Right lobe of liver (tissue), 6 donors: ENCODE data around the gene ZBTB2. TPM values are rescaled to one million over a fixed set of nuclear protein-coding genes. Genes with fewer than 3 reads are reported as not detected.
"Not testable (repeated sequence)": the region's sequence is repeated elsewhere in the genome, so short reads cannot be mapped to it uniquely, and the experiment has no call there.

ENCODE experiments used
- ATAC-seq, 4 donors: fragments of 200-7000 bp; cut with Tn5 transposase; one replicate each; pipeline ENCODE4 v1.9.1; 2020; ENCODE audit warnings: mild to moderate bottlenecking in 4 of 4, moderate library complexity in 4 of 4
- DNase-seq, 3 donors: peaks; one replicate each; pipeline ENCODE4 v3.0.0-alpha.2; 2020
- H3K27ac ChIP-seq, 3 donors: fragments of 200-600 bp; one replicate each; pipeline ENCODE4 v1.8.0; 2022
- H3K27me3 ChIP-seq, 2 donors: fragments of 200-600 bp; one replicate each; pipeline ENCODE4 v1.8.0; 2022
- H3K36me3 ChIP-seq, 4 donors: fragments of 200-600 bp; sonication (generic) in 1 of 4; one replicate each; pipeline versions ENCODE4 v1.5.1 to v1.8.0; 2017 to 2022; ENCODE audit warnings: control low read depth in 1 of 4
- H3K4me1 ChIP-seq, 4 donors: fragments of 200-600 bp; sonication (generic) in 1 of 4; one replicate each; pipeline versions ENCODE4 v1.5.1 to v1.8.0; 2017 to 2022; ENCODE audit warnings: control low read depth in 1 of 4
- H3K4me3 ChIP-seq, 3 donors: fragments of 200-600 bp; one replicate each; pipeline ENCODE4 v1.8.0; 2022
- H3K9me3 ChIP-seq, 4 donors: fragments of 200-600 bp; sonication (generic) in 1 of 4; one replicate each; pipeline versions ENCODE4 v1.5.1 to v1.8.0; 2017 to 2022; ENCODE audit warnings: control low read depth in 1 of 4
- CTCF ChIP-seq, 4 donors: fragments of 200-600 bp in 3 of 4; fragments of 450-650 bp in 1 of 4; IDR thresholded peaks; one replicate each; pipeline versions ENCODE4 v1.5.1 to v1.8.0; 2016 to 2022; ENCODE audit warnings: antibody characterized with exemption in 4 of 4, mild to moderate bottlenecking in 2 of 4
- POLR2A ChIP-seq: fragments of 450-650 bp; IDR thresholded peaks from one replicate; pipeline ENCODE4 v1.6.1; 2017; ENCODE audit warnings: antibody characterized with exemption, mild to moderate bottlenecking
- WGBS: methylation state at CpG from one replicate; pipeline ENCODE4 v1.1.6; 2018; ENCODE audit warnings: low coverage, low lambda C conversion rate; ENCODE audit not compliant: insufficient coverage; ENCODE audit errors: missing lambda C conversion rate; 5-methylcytosine and 5-hydroxymethylcytosine counted together
- intact Hi-C, 2 donors: fragments of 100-400 bp; cut with DNase I; formaldehyde crosslinking; loops; one replicate each; pipeline versions ENCODE4 v1.11.2 to v1.14.1; 2022
- small RNA-seq, 2 experiments: library from RNA; depleted of rRNA; stranded (forward); fragments of <200 nt; gene quantifications; one replicate each; pipeline ENCODE3, GENCODE V24; 2016
- total RNA-seq, 6 experiments: library from RNA; depleted of rRNA in 2 of 6; stranded (reverse); fragments of >200 nt in 2 of 6; fragmentation: NEBNext Ultra II Directional in 3 of 6; extraction: Animal tissue kit (Norgen Biotek cat#: 25700) in 3 of 6; gene quantifications; one replicate each; pipeline versions ENCODE4 v1.1.0 to v1.2.4, GENCODE V29; 2016 to 2023
- donor health status: DM: no; HTN: yes; CAD: no.
- donor health status: DM: no; HTN: no; CAD: no.
- donor health status: DM: no; HTN: no; CAD: no.
- donor health status: DM: no; HTN: yes; CAD: no.
- donor health status: DM: no; HTN: yes; CAD: no.

The ZBTB2 gene
- total RNA-seq, 6 experiments from 2014 or later, result 3.2 to 6.0 (median 4.5) TPM

- no peaks in the 10 kb centered on the region for H3K4me1 ChIP-seq
- 79% methylated on average over 2 of the region's 2 CpGs for WGBS
- H3K4me3 ChIP-seq, result no peak overlapping the region
- intact Hi-C loops, result no loop called here
- H3K27me3 ChIP-seq, result no peaks in the 10 kb centered on the region
- H3K36me3 ChIP-seq, result no peaks in the 10 kb centered on the region
- H3K27ac ChIP-seq, result no peak overlapping the region
- no peak for TF ChIP-seq POLR2A
- no peak for TF ChIP-seq CTCF (IDR thresholded peaks at IDR 0.05)
- H3K9me3 ChIP-seq, result no peaks in the 10 kb centered on the region
- ATAC-seq (peak in 2 of 4 donors; percentile 26 to 39), DNase-seq (no peak)
These were observed 74.0 kb downstream of the ZBTB2 start for GRCh38 chr6:151317103-151317994.

- H3K27me3 ChIP-seq, ATAC-seq, H3K4me3 ChIP-seq, H3K36me3 ChIP-seq, H3K4me1 ChIP-seq, H3K27ac ChIP-seq, intact Hi-C loops, H3K9me3 ChIP-seq, DNase-seq: not testable (repeated sequence)
- 58% methylated on average over 3 of the region's 3 CpGs for WGBS
These were observed 75.7 kb downstream of the ZBTB2 start for GRCh38 chr6:151315661-151316060.

Small RNA genes within 50 kb of the gene (small RNA-seq; reads per million reads assigned to genes)
- 0 reads per million in 2 experiments for gene RF00019

Other genes with a start within 250 kb of the ZBTB2 start
- 10 to 100 TPM in 5 of 6 experiments, 1 to 10 TPM in 1; 2.1 to 38.4 (median 23.0) TPM for gene AKAP12, start 151.6 kb downstream of the ZBTB2 start, total RNA-seq
- gene RMND1, start 60.6 kb upstream of the ZBTB2 start, total RNA-seq, result 10 to 100 TPM; 13.1 to 23.4 (median 19.5) TPM
- gene CCDC170, start 102.5 kb upstream of the ZBTB2 start, total RNA-seq, result under 1 TPM; 0.31 to 0.93 (median 0.55) TPM